HG03139 (cell line): ENCODE data around the gene CACNA1I.

Source experiments
- ATAC-seq: cut with Tn5 transposase; IDR thresholded peaks from one replicate; pipeline ENCODE4 v1.9.1; 2021; ENCODE audit not compliant: unreplicated experiment

Gene CACNA1I

GRCh38 chr22:39646398-39647063 is 76.0 kb downstream of the CACNA1I start:
- no peak for ATAC-seq

DNA sequence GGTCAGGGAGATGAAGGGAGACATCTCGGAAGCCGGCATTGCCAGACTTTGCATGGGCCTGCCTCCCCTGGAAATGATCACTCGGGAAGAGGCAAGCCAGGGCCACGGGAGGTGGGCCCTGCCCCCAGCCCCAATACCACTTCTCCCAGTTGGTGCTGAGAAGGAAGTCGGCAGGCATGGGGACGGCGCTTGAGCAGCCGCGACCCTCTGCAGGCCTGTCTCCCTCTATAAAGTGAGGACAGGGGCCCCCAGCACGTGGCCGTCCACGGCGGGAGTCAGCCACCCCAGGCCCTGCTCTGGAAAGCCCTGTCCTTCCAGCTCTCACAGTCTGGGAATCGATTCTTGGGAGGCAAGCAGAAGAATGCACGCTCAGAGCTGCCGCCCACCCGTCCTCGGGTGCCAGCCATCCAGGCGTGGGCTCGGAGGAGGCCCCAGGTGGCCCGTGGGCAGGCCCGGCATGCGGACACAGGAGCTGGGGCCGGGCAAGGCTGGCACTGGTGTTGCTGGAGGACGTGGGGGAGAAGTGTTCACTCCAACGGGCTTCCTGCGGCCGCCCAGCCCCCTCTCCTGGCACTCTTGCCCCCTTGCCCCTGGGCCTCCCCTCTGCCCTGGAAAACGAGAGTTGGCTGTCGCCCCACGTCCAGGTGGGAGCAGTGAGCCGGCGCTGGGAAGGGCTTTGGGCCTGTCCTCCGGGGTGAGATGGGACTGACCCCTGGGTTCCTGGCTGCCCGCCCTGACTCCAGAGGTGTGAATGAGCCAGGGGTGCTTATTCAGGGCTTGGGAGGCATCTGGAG is 77.5 kb downstream of the CACNA1I start:
- no peak for ATAC-seq

DNA sequence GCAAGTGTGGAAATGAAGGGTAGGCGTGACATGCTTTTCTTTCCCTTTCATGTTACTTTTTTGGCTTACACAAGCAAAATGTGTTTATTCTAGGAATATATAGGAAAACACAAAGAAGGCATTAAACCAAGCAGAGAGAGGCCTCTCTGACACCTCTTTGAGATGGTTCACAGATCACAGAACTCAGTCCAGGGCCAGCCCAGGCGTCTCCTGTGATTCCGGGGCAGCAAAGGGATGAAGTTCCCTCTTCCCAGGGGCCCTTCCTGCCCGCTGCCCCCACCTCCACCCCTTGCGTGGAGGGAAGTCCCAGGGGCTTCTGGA is 78.0 kb downstream of the CACNA1I start:
- ATAC-seq, result no peak

- ATAC-seq, result no peak
Observed at GRCh38 chr22:39649500-39650089, 79.0 kb downstream of the CACNA1I start.

- no peak for ATAC-seq
Observed at GRCh38 chr22:39651053-39651996, 80.8 kb downstream of the CACNA1I start.

DNA sequence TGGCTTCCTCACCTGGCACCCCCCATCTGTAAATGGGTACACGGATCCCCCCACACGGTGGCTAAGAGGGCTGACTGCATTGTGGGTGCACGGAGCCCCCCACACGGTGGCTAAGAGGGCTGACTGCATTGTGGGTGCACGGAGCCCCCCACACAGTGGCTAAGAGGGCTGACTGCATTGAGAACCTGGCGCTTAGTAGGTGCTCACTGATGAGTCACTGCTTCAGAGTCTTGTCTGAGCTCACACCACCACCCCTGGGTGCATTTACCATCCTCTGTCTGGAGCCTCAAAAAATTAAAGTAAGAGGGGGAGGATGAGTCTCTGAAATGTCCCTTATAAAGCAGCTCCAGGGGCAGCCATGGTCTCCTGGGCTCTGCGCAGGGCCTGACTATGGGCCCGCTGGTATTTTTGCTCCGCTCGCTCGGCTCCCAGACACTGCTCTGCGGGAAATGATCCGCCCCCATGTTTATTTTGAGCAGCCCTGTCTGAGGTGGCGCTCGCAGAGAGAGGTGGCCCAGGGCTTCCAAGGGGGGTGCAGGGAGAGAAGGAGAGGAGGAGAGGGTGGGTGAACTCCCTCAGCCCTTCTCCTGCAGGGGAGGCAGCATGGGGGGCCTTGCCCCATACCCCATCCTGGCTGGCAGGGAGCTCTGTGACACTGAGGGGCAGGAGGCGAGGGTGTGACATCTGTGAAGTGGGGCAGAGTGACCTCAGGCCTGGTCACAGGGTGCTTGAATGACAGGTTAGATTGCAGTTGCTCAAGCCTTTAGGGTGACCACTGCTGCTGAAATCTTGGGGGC is 82.6 kb downstream of the CACNA1I start:
- no peak for ATAC-seq

DNA sequence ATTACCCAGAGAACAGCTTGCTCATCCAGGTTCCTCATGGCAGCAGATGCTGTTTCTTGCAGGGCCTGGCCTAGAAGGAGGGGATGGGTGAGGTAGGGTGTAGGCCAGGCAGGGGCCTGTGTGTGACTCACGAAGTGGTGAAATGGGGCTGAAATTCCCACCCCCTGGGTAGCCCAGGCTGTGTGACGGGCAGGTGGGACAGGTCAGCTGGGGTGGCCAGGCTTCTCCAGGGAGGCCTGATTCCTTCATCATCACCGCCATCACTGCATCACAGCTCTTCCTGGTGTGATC is 83.2 kb downstream of the CACNA1I start:
- ATAC-seq, result no peak

- ATAC-seq, result no peak
Observed at GRCh38 chr22:39654131-39654926, 83.8 kb downstream of the CACNA1I start.

GRCh38 chr22:39655004-39655579 is 84.5 kb downstream of the CACNA1I start:
- ATAC-seq, result no peak

GRCh38 chr22:39655831-39656230 is 85.3 kb downstream of the CACNA1I start:
- ATAC-seq, result no peak

DNA sequence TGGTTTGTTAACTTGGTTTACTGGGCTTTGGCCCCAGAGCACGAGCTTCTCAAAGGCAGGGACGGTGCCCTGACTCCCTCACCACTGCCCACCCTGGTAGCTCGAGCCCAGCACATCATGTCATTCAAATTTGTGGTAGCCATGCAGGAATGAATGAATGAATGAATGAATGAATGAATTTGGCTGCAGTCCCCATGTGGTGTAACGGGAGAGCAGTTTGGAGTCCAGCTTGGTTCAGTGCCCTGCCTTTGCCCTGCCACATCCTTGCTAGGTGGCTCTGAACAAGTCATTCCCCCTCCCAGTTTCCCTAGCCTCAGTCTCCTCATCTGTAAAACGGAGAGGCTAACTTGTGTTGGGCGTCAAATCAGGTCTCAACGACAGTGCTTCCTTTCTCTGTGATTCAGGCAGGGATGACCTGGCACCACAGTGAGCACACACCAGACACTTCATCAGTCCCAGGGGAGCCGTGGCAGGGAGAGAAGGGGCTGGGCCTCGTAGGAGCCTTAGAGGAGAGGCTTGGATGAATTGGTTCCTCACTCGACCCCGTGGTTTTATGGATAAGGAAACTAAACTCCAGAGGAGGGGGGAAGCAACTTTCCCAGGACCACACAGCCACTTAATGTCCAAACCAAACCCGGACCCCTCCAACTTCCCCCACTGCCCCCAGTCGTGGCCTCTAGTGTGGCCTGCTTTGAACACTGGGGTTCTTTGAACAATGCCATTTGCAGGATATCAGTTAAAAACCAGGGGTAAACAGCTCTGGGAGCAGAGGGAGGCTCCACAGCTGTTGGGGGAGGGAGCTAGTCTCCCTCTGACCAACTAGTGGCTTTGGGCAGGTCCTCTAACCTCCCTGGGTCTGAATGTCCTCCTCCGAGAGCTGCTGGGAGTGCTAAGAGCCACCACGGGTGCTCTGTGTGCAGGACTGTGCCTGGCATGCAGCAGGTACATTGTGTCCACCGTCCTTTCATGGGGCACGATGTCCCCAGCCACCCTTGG is 86.2 kb downstream of the CACNA1I start:
- no peak for ATAC-seq

DNA sequence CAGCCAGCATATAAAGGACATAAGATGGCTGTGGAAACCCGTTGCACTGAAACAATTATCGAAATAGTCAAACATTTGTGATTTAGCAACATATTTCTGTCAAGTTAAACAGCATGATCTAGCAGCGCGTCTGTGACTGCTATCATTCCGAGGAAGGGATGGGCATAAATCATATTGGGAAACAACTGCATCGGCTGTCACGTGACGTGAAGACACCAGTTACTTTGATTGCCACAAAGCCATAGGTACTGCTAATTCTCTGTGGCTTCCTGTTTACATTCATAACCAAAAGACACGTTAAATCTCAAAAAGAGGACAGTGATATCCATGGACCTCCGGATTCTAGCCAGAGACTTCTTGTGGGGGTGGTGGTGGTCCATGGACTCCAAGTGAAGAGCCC is 87.8 kb downstream of the CACNA1I start:
- ATAC-seq, result no peak

DNA sequence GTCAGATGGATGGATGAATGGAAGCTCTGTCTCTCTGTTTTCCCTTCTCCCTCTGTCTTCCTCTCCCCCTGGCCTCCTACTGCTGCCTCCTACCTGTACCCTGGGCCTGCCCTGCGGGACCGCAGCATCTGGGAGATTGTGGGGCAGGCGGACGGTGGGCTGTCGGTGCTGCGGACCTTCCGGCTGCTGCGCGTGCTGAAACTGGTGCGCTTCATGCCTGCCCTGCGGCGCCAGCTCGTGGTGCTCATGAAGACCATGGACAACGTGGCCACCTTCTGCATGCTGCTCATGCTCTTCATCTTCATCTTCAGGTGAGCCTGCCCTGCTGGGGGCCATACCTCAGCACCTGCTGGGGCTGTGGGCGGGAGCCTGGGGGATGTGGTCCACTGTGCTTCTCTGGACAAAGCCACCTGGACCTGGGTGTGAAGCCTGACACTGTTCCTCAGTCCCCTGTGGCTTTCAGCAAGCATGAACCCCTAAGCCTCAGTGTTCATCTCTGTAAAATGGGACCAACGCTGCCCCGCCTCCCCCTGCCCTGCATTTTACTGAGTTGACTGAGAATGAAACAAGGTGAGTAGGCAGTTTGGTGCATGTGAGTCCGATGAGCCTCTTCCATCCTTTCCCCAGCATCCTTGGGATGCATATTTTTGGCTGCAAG is 88.4 kb downstream of the CACNA1I start:
- ATAC-seq, result no peak

DNA sequence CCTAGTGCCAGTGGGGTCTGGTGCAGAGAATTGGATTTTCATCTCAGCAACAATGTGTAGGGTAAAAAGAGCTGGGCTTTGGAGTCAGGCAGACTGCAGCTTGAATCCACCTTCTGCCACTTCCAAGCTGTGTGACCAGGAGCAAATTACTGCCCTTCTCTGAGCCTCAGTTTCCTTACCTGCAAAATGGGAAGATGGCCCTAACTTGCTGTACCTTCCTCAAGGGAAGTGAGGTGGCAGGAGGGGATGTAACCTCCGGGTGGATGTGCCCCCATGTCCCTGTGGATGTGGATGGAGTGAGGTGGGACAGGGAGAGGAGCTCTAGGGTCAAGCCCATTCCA is 90.9 kb downstream of the CACNA1I start:
- ATAC-seq, result no peak

DNA sequence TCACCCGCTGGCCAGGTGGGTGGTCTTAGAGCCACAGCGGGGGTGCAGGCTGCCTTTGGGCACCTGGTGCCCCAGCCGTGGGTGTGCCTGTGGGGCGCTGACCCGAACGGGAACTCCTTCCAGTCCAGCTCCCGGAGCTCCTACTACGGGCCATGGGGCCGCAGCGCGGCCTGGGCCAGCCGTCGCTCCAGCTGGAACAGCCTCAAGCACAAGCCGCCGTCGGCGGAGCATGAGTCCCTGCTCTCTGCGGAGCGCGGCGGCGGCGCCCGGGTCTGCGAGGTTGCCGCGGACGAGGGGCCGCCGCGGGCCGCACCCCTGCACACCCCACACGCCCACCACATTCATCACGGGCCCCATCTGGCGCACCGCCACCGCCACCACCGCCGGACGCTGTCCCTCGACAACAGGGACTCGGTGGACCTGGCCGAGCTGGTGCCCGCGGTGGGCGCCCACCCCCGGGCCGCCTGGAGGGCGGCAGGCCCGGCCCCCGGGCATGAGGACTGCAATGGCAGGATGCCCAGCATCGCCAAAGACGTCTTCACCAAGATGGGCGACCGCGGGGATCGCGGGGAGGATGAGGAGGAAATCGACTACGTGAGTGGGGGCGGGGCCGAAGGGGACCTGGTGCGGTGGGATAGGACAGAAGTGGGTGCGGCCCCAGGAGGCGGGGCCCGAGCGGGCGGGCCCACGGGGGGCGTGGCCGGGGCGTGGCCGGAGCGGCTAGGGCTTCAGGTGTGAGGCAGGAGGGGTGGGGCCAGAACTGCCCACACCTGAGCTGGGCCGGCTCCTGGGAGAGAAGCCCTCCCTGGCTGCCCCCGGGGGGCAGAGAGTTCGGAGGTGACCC is 91.5 kb downstream of the CACNA1I start:
- ATAC-seq, result no peak

GRCh38 chr22:39662686-39663052 is 92.1 kb downstream of the CACNA1I start:
- no peak for ATAC-seq

GRCh38 chr22:39663751-39664150 is 93.2 kb downstream of the CACNA1I start:
- no peak for ATAC-seq
